Measurements from ENCODE around the gene CYP24A1.

The CYP24A1 gene

GRCh38 chr20:54173653-54174456, at the start of gene CYP24A1:
CYP24A1 (minus strand) TSS chr20:54173986; CDS start chr20:54173579, 407 bp downstream.
- DNase-seq (ENCODE audit: low read depth in 2 of 2), result no peak

GRCh38 chr20:54223285-54223684, 49.5 kb upstream of the CYP24A1 start:
- DNase-seq (ENCODE audit: low read depth in 2 of 2), result no peak

GRCh38 chr20:54221996-54222890, 48.5 kb upstream of the CYP24A1 start:
- DNase-seq (ENCODE audit: low read depth in 2 of 2), result no peak

- DNase-seq (ENCODE audit: low read depth in 2 of 2), result no peak
Measured at GRCh38 chr20:54221353-54221752, 47.6 kb upstream of the CYP24A1 start.

- DNase-seq (ENCODE audit: low read depth in 2 of 2), result no peak
Measured at GRCh38 chr20:54220722-54221121, 46.9 kb upstream of the CYP24A1 start.

GRCh38 chr20:54219751-54220426, 46.1 kb upstream of the CYP24A1 start:
- no peak for DNase-seq (ENCODE audit: low read depth in 2 of 2)

- DNase-seq (ENCODE audit: low read depth in 2 of 2), result no peak
Measured at GRCh38 chr20:54218470-54218869, 44.7 kb upstream of the CYP24A1 start.

- DNase-seq (ENCODE audit: low read depth in 2 of 2), result no peak
Measured at GRCh38 chr20:54217762-54218161, 44.0 kb upstream of the CYP24A1 start.

- no peak for DNase-seq (ENCODE audit: low read depth in 2 of 2)
Measured at GRCh38 chr20:54215157-54215789, 41.5 kb upstream of the CYP24A1 start.

GRCh38 chr20:54214566-54214965, 40.8 kb upstream of the CYP24A1 start:
- no peak for DNase-seq (ENCODE audit: low read depth in 2 of 2)

- no peak for DNase-seq (ENCODE audit: low read depth in 2 of 2)
Measured at GRCh38 chr20:54212871-54213270, 39.1 kb upstream of the CYP24A1 start.

GRCh38 chr20:54212226-54212625, 38.4 kb upstream of the CYP24A1 start:
- DNase-seq (ENCODE audit: low read depth in 2 of 2), result peak; percentile 83 to 84

GRCh38 chr20:54209216-54209813, 35.5 kb upstream of the CYP24A1 start:
- no peak for DNase-seq (ENCODE audit: low read depth in 2 of 2)

GRCh38 chr20:54208548-54209176, 34.9 kb upstream of the CYP24A1 start:
- DNase-seq (ENCODE audit: low read depth in 2 of 2), result no peak

- DNase-seq (ENCODE audit: low read depth in 2 of 2), result peak; percentile 63 to 65
Measured at GRCh38 chr20:54207743-54208547, 34.2 kb upstream of the CYP24A1 start, which contains the start of gene PFDN4. PFDN4 (plus strand) TSS chr20:54208087; CDS start chr20:54208101, 14 bp downstream.

- DNase-seq (ENCODE audit: low read depth in 2 of 2), result no peak
Measured at GRCh38 chr20:54207053-54207742, 33.4 kb upstream of the CYP24A1 start.

GRCh38 chr20:54205450-54205849, 31.7 kb upstream of the CYP24A1 start:
- DNase-seq (ENCODE audit: low read depth in 2 of 2), result no peak

GRCh38 chr20:54204481-54204880, 30.7 kb upstream of the CYP24A1 start:
- DNase-seq (ENCODE audit: low read depth in 2 of 2), result no peak

GRCh38 chr20:54204063-54204462, 30.3 kb upstream of the CYP24A1 start:
- no peak for DNase-seq (ENCODE audit: low read depth in 2 of 2)

Data from fibroblast of skin of left biceps (primary cell).